ENCODE results near the gene KRT74. TPM values are rescaled to one million over a fixed set of nuclear protein-coding genes. Genes with fewer than 3 reads are reported as not detected.

The KRT74 gene
- total RNA-seq = not detected in 2 replicates

DNA sequence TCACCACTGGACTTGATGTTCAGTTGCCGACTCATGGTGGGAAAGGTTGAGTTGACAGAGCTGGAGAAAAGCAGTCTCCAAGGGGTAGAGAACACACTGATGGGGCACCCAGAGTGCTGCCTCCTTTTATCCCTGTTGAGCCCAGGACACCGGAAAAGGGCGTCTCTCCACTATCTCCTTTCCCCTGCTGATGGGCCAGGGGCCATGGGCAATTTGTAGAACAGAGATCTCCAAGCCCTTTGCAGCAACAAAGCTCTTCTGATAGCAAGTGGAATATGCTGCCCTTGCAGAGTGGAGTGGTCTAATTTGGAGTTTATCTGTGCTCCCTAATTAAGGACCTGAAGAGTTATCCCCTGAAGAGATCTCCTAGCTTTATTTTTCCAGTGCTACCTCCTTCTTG is at the start of gene KRT74:
Gene KRT74 (minus strand): TSS at position 101 of the 400 bp plus-strand sequence. CDS start 66 bp downstream, at position 35.
- no peak for DNase-seq (ENCODE audit: low read depth)

- no peak for DNase-seq (ENCODE audit: low read depth)
These were observed 48.7 kb upstream of the KRT74 start for GRCh38 chr12:52622349-52622748.

DNA sequence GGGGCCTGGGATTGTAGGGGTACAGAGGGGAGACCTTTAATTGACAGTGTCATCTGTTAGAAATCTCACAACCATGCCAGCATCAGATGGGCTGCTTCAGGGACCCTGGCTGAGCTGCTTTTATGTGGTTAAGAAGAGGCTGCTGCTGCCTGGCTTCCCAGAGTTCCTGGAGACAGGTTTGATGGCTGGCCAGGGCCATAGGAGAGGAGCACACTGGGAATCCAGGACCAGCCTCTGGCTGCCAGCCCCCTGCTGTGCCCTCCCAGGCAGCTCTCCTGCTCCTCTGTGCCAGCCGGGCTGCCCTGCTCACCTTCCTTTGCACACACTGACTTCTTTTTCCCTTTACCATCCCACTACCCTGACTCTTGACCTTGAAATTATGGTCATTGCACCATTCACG is 45.2 kb upstream of the KRT74 start:
- DNase-seq (ENCODE audit: low read depth) = no peak

- no peak for DNase-seq (ENCODE audit: low read depth)
These were observed 44.6 kb upstream of the KRT74 start, which contains the start of gene KRT73 for GRCh38 chr12:52618216-52618615. Gene KRT73, minus strand, starts transcription at chr12:52618559. Its CDS starts 35 bp downstream, at chr12:52618524.

DNA sequence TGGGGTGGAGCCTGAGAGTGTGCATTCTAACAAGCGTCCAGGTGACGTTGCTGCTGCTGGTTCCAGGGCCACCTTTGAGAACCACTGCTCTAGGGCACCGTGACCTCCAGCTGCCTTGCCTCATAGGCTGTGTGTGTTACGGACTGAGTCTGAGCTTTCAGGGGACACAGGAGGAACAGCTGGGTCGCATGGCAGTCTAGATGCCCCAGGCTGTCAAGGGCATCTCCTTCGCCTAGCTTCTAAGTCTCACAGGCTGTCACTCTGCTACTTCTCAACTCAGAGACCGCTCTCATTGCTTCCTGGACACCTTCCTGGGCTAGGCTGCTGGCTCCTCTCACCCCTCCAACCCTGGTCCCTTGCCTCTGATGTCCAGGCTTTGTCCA is 43.8 kb upstream of the KRT74 start:
- DNase-seq (ENCODE audit: low read depth) = no peak

DNA sequence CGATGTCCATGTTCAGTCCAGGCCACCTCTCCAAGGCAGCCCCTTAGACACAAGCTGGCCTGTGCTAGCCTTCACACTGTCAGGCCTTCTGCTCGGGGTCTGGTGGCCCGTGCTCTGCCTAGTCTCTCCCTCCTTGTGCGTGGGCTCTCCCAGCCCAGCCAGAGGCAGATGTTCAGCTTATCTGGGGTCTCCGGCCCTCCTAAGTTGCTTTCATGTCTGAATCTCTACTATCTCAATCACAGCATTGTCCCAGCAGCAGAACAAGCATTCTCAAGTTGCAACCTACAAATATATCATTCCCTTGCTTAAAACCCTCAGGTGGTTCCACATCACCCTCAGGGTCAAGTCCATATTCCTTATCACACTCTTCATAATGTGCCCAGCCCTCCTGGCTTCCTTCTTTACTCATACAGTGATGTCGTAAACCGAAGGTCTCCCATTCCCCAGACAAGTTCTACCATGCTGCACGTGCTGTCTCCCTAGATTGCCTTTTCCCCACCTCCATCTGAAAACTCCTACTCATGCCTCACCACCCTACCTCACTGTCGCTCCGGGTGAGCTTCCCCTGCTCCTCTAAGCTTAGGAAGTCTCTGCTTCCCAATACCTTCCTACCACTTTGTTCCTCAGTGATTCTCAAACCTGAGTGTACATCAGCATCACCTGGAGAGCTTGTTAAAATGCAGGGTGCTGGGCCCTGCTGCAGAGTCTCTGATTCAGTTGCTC is 43.2 kb upstream of the KRT74 start:
- no peak for DNase-seq (ENCODE audit: low read depth)

GRCh38 chr12:52615912-52616311 is 42.3 kb upstream of the KRT74 start:
- DNase-seq (ENCODE audit: low read depth) = no peak

DNA sequence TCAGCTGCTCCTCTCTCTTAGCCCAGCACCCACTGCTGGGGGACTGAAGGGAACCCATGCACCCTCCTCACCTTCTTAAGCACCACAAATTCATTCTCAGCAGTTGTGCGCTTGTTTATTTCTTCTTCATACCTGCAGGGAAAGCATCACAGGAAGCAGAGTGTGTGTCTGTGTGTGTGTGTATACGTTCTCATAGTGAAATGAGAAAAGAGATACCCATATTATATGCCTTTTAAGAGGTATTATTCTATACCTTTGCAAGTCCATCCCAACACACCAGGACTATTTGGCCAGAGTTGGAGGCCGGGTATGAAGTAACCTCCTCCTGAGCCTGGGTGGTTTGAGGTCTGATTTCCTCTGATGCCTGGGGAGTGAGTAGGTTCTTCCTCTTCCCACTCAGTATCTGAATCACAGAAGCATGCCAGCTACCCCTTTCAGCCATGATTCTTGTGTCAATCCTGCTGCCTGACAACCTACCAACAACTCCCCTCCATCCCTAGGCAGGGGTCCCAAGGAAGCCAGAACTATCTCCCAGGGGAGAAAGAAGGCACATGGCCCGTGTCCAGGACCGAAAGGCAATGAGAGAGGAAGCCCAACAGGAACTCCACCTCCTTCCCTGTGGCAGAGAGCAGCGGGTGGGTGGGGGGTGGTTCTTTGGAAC is 41.7 kb upstream of the KRT74 start:
- DNase-seq (ENCODE audit: low read depth) = no peak

GRCh38 chr12:52614381-52615207 is 41.0 kb upstream of the KRT74 start:
- DNase-seq (ENCODE audit: low read depth) = no peak

GRCh38 chr12:52613384-52614030 is 39.9 kb upstream of the KRT74 start:
- DNase-seq (ENCODE audit: low read depth) = no peak

DNA sequence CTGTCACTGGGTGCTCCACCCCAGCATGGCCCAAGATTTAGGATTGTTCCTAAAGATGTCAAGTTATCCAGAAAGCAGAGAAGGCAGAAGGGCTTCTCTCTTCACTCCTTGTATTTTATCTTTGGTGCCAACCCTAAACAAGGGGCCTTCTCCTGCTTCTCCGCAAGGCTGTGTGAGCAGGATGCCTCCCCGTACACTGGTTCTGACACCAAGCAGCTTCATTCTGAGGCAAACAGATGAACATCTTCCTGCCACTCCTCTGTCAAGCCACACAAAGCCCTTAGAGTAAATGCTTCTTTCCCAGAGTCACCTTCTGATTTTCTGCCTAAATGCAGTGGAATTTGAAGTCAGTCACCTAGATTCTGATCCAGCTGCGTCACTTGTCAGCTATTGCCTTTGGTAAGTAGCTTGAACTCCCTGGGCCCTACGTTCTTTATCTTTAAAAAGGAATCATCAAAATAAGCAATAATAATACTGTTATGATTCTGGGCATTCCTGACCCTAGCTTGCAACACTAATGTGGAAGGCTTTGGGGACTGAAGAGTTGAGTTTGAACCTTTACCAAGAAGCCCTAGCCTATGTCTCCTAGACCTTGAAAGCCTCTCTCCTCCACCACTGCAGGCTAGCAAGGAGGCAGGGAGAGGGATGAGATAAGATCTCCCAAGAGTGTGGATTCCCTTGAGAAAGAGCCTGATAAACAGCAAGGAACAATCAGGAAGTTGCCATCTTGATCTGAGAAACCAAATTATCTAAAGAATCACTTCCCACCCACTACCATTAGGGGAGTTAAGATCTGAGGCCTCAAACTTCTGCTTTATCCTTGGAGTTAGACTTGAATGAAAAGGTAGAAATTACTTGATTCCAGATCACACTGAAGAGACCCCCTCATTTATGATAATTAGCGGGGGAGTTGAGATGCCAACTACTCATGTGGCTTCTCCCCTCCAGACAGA is 39.1 kb upstream of the KRT74 start:
- DNase-seq (ENCODE audit: low read depth) = no peak

DNA sequence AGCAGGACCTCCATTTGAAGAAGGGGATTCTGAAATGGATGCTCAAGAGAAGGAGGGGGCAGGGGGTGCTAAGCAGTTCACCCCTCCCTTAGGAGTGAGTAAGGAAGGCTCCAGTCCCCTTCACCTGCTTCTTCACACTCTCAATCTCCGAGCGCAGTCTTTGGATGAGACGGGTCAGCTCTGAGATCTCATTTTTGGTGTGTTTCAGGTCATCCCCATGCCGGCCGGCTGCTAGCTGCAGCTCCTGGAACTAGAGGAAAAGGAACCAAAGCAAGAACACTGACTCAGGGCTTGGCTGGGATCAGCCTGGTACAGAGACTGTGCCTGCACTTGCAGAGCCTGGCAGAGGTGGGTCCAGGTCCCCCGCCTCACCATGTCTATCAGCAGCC is 37.4 kb upstream of the KRT74 start:
- no peak for DNase-seq (ENCODE audit: low read depth)

DNA sequence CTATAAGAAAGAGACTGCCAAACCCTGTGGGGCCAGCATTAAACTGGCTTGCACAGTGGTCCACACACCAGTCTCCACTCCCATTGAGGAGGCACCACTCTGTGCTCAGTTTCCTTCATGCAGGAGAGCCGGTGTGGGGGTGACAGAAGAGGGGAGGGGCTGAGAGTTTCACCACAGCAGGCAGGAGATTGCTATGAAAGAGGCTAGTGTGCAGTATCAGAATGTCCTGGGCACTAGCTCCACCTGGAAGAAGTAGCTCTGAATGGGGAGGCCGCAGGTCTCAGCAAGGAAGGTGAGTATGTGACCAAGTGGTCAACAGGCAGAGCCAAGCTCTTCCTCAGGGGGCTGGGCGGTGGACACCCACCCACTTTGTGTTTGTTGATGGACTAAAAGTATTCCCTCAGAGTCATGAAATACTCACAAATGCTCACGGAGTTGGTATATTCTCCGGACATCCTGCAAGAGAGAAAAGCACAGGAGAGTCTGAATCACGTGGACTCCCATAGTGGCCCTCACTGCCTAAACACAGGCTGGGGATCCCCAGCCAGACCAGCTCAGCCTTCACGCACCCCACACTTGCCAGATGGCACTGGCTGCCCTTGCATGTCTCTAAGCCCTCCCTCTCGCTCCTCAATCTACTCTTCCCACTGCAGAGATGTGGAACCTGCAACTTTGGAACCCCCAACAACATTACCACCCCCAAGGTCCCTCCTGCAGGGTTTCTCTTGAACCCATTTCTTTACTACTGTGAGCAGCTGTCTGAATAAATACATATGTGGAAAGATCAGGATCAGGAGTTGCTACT is 35.4 kb upstream of the KRT74 start:
- DNase-seq (ENCODE audit: low read depth) = no peak

- DNase-seq (ENCODE audit: low read depth) = no peak
These were observed 34.5 kb upstream of the KRT74 start for GRCh38 chr12:52608161-52608560.

GRCh38 chr12:52607314-52607713 is 33.7 kb upstream of the KRT74 start:
- no peak for DNase-seq (ENCODE audit: low read depth)

DNA sequence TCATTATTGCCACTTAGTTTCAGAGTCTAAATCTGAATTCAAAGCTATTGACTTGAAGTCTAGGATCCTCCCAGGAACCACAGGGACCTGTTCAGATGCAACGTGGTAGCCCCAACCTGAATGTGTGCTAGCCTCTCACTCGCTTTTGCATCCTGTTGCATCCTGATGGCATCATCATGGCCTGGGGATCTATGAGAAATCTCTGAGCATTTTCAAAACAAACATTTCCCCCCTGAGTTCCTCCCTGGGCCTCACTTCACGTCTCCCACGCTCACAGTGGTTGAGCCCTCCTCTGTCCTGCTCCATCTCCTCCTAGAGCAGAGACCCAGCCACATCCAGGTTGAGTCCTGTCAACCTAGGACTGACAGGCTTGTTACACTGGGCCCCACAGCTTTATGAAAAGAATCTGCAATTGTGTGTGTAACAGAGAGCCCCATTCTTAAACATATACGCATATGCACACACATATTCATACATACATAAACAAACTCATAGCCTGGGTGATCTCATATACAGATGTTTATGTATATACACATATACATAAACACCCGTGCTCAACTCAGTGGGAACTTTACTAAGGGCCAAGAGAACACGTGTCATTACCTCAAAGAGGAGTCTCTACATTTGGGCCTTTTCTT is 33.1 kb upstream of the KRT74 start:
- no peak for DNase-seq (ENCODE audit: low read depth)

DNA sequence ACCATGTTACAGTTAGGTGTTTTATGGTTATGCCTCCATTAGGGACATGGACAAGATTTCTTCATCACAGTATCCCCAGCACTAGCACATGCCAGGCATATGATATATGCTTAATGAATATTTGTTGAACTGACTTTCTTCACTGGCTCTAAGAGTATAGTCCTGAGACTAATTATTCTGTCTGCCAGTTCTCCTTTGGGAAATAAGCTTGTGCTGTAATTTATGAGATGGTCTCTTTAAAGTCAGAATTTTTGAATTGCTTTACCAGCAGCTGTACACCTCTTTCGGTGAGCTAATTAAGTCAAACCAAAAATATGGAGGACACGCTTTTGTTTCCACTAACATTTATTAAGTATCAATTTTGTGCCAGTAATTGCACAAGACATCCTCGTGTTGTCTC is 32.5 kb upstream of the KRT74 start:
- DNase-seq (ENCODE audit: low read depth) = no peak

DNA sequence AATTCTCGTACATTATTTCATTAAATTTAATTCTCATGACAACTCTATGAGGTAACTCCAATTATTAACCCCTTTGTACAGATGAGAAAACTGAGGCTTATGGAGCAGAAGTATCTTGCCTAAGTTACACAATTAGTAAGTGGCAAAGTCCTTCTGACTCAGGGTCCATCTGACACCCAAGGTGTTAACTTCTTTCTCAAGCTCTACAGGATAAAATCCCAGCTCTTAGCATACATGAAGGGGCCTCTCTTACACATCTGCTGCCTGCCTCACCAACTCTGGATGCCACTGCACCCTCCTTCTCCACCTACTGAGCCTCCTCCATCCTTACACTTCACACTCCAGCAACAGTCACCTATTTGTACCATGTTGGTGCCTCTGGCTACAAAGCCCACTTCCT is 31.9 kb upstream of the KRT74 start:
- no peak for DNase-seq (ENCODE audit: low read depth)

DNA sequence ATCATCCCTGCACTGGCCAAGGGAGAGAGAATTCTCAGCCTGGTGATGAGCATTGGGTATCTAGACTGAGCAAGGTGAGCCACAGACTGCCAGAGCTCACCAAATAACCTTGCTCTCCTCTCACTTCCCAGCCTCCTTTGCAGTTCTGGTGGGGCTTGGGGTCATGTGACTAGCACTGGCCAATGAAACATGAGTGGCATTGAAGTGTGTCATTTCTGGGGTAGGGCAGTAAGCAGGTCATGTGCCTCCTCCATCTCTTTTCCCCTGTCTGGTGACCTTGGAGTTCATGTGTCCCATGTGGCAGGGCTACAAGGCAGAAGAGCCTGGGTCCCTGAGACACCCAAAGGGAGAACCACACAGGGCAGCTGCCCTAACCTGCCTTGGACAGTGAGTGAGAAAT is 31.2 kb upstream of the KRT74 start:
- DNase-seq (ENCODE audit: low read depth) = no peak

DNA sequence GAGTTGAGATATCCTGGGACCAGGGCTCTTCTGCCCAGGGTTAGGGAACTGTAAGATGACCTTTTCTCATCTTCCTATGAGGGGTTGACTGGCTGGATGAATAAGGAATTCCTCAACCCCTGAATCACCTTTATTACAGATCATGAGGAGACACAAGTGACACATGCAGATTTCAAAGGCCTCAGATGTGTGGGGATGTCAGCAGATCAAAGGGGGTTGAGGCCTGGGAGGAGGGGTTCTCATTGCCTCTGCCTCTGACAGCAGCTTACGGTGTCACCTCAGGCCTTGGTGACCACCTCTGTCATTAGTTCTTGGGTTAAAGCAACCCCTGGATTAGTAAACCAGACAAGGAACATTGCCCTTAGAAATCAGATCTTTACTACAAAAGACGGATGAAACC is 29.7 kb upstream of the KRT74 start:
- DNase-seq (ENCODE audit: low read depth) = no peak

All from renal cortical epithelial cell (primary cell).